ENCODE data around the gene TRIM36. TPM values are rescaled to one million over a fixed set of nuclear protein-coding genes. Genes with fewer than 3 reads are reported as not detected.

The TRIM36 gene
- total RNA-seq, 2 donors from 2014 or later = 26.3 to 26.9 TPM

- Histone ChIP-seq H3K9ac (ENCODE audit: low read depth in 2 of 2, low read length in 2 of 2) (no peak overlapping the region), H3K27me3 (no peaks in the 10 kb centered on the region), H3K27ac (no peak overlapping the region), H3K4me3 (no peak overlapping the region), H3K36me3 (no peaks in the 10 kb centered on the region), H3K4me1 (no peaks in the 10 kb centered on the region), H3K9me3 (no peaks in the 10 kb centered on the region)
- intact Hi-C loops (cut with DNase I) = no loop called here
- no peak for DNase-seq
- no peak for TF ChIP-seq CTCF (IDR thresholded peaks at IDR 0.05)
Observed at GRCh38 chr5:115109840-115110239, 59.9 kb downstream of the TRIM36 start.

GRCh38 chr5:115109356-115109755 lies 60.4 kb downstream of the TRIM36 start:
- Histone ChIP-seq H3K9ac (ENCODE audit: low read depth in 2 of 2, low read length in 2 of 2) (no peak overlapping the region), H3K27ac (no peak overlapping the region), H3K4me1 (no peaks in the 10 kb centered on the region), H3K36me3 (no peaks in the 10 kb centered on the region), H3K9me3 (no peaks in the 10 kb centered on the region), H3K27me3 (no peaks in the 10 kb centered on the region), H3K4me3 (no peak overlapping the region)
- TF ChIP-seq CTCF (IDR thresholded peaks at IDR 0.05) = no peak
- no peak for DNase-seq
- intact Hi-C loops (cut with DNase I) = no loop called here

GRCh38 chr5:115100319-115100955 lies 69.3 kb downstream of the TRIM36 start:
- intact Hi-C loops (cut with DNase I) = no loop called here

GRCh38 chr5:115098041-115098702 lies 71.5 kb downstream of the TRIM36 start:
- no peak overlapping the region for H3K4me3 ChIP-seq
- intact Hi-C loops (cut with DNase I) = loop anchor here (2.0 kb wide), 1 partner anchor 149 kb away; no protein-coding TSS in a partner anchor
- peak; percentile 68 for TF ChIP-seq CTCF (IDR thresholded peaks at IDR 0.05)
- no peaks in the 10 kb centered on the region for H3K4me1 ChIP-seq
- H3K9me3 ChIP-seq = no peaks in the 10 kb centered on the region
- no peak overlapping the region for H3K9ac ChIP-seq (ENCODE audit: low read depth in 2 of 2, low read length in 2 of 2)
- H3K27me3 ChIP-seq = no peaks in the 10 kb centered on the region
- DNase-seq = peak; percentile 49
- H3K27ac ChIP-seq = no peak overlapping the region
- H3K36me3 ChIP-seq = no peaks in the 10 kb centered on the region

More at GRCh38 chr5:115100319-115100955, 69.3 kb downstream of the TRIM36 start:
- TF ChIP-seq CTCF (IDR thresholded peaks at IDR 0.05) = no peak
- Histone ChIP-seq H3K27ac (no peak overlapping the region), H3K27me3 (no peaks in the 10 kb centered on the region), H3K4me3 (no peak overlapping the region), H3K36me3 (no peaks in the 10 kb centered on the region), H3K9ac (ENCODE audit: low read depth in 2 of 2, low read length in 2 of 2) (no peak overlapping the region), H3K4me1 (no peaks in the 10 kb centered on the region), H3K9me3 (no peaks in the 10 kb centered on the region)
- DNase-seq = peak; percentile 33

- intact Hi-C loops (cut with DNase I) = no loop called here
- TF ChIP-seq CTCF (IDR thresholded peaks at IDR 0.05) = no peak
- Histone ChIP-seq H3K4me1 (no peaks in the 10 kb centered on the region), H3K27ac (no peak overlapping the region), H3K27me3 (no peaks in the 10 kb centered on the region), H3K36me3 (no peaks in the 10 kb centered on the region), H3K9ac (ENCODE audit: low read depth in 2 of 2, low read length in 2 of 2) (no peak overlapping the region), H3K9me3 (no peaks in the 10 kb centered on the region), H3K4me3 (no peak overlapping the region)
- no peak for DNase-seq
Observed at GRCh38 chr5:115097236-115097635, 72.5 kb downstream of the TRIM36 start.

All from colonic mucosa (tissue), 4 donors.